Effector CD4-positive, alpha-beta T cell (primary cell): ENCODE data around the gene TSPAN3.

Experiments
- DNase-seq: peaks from one replicate; pipeline ENCODE4 v3.0.0-alpha.2; 2020

The TSPAN3 gene

DNA sequence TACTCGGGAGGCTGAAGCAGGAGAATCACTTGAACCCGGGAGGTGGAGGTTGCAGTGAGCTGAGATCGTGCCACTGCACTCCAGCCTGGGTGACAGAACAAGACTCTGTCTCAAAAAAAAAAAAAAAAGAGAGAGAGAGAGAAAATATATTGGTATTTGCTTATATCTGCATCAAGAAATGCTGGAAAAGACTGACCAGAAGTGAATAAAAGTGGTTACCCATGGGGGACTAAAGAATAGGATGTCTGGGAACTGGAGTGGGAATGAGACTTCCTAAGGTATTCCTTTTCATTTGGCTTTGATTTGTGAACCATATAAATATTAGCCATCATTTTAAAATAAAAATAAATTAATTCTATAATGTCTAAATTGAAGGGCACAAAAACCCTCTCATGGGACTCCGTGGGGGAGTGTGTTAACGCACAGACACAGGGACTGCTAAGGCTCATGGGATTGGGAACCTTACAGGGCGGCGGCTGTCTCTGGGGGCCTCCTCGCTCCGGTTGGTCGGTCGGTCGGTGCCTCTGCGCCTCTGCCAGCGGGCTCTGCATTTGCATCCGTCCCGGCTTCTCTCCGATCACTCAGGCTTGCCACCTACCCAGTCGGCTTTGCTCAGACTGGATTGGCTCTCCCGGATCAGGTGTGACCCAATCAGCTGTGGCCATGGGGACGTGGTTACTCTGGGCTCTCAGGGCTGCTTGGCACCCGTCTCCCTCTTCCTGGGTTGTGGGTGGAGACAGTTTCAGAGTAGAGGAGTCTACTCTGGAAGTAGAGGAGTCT, 12.7 kb upstream of the TSPAN3 start:
- peak; percentile 28 for DNase-seq

DNA sequence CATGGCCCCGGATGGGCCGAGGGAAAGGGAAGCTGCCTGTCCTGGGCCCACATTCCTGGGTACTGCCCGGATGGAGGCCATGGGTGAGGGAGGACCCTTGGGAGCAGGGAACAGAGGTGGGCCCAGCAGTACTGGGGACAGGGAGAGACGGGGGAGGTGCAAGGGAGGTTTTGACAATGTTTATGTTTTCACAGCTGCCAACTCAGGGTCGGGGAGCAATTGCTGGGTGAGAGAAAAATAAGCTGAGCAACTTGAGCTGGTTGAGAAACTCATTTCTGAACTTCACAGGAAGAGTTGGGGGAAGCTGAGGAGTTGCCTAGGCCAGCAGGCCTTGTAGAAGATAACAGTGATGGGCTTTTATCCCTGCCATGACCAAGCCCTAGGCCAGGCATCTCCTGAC, 11.1 kb upstream of the TSPAN3 start:
- DNase-seq: no peak

DNA sequence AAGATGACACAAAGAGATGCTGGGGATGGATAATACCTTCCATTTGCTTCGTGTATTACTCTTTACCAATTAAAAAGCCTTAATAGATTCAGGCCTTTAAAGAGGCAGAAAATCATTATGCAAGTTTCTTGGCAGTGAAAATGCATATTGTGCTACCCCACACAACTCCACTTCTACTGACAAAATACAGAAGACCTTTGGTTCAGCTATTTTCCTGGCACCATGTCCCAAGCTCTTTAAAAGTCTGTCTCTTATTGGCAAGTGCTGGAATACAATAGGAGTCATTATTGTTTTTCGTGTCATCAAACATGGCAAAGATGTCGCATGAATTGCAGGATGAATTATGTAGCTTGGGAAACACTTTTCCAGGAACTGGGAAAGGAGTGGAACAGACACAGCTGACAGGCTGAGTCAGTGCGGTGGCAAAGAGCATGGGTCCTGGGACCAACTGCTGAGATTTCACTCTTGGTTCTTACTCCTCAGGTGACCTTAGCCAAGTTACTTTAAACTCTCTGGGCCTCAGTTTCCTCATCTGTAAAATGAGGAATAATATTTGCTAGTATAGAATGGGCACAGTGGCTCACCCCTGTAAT, 5.5 kb upstream of the TSPAN3 start:
- DNase-seq: no peak

DNA sequence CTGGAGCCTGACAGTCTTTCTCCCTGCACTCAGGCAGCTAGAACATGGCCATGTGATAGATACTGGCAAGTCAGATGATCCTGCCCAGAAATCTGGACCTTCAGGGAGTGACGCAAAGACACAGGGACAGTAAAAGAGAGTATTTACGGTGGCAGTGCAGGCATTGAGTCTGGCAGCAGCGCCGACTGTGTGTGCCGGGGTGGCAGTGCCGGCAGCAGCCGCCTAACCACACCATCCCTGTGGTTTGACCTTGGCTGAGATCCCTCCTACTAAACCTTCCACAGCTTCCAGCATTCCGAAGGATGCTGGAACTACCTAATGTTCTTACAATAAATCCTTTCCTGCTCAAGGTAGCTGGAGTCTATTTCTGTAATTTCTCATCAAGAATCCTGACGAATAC, 4.6 kb upstream of the TSPAN3 start:
- no peak for DNase-seq

DNA sequence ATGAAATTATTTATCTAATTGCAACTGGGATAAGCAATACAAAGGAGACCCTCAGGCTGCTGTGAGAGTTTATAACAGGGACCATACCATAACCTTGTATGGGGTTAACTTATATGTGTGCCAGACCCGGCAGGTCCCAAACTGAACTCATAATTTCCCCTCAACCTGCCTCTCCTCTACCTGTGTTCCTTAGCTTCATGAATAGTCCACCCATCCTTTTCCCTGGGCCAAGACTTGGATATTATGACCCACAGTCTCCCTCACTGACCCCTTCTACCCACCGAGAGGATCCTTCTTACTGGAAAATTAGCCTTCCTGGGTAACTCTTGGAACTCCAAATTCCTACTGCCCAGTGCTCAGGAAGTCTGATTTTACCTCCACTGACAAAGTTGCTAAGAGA, 3.4 kb upstream of the TSPAN3 start:
- DNase-seq: no peak

DNA sequence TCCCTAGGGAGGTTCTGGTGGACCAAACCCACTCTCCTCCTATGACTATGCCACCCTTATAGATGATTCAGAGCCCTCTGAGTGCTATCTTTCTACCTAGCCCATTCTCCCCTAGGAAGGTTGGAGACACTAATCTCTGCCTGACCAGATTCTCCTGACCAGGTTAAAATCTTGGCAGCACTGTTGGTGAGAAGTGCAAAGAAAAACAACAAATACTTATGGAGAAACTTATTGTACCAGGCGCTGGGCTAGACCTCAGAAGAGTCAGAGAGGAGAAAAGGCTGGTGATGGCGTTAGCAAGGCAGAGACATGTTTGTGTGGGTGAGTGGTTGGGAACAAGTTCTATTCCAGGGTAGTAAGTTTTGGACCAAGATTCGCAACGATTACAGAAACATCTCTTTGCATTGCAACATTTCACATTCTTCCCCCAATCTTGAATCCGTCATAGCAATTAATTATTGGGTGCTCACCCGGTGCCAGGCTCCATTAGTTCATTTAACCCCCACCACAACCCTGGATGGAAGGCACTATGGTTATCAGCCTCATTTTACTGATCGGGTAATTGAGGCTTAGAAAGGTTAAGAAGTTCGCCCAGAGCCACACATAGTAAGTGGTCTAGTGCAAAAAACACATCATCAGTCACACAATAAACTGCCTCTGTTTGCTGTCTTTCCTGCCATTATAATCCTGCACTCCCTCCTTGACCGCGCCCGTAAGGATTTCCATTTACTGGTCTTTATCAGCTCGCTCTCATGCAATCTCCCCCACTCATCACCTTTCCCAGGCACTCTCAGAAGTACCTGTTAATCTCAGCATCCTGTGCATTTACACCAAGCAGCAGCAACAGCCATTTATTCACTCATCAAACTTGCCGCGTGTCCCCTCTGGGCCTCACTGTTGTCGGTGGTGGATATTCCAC, 655 bp upstream of the TSPAN3 start:
- DNase-seq: no peak

DNA sequence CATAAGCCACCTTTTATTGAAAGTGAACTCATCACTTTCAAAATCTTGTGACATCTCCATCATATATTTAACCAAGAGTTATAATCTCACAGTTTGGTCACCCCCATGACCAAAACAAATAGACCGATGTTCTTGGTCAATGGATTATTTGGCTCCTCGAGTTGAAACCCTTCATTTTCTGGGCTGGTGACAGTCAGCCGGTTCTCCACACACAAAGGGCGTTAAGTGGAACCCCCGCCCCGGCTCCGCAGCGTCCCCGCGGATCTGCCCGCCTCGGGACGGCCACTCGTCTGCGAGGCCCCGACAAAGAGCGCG, 772 bp downstream of the TSPAN3 start:
- DNase-seq: no peak

DNA sequence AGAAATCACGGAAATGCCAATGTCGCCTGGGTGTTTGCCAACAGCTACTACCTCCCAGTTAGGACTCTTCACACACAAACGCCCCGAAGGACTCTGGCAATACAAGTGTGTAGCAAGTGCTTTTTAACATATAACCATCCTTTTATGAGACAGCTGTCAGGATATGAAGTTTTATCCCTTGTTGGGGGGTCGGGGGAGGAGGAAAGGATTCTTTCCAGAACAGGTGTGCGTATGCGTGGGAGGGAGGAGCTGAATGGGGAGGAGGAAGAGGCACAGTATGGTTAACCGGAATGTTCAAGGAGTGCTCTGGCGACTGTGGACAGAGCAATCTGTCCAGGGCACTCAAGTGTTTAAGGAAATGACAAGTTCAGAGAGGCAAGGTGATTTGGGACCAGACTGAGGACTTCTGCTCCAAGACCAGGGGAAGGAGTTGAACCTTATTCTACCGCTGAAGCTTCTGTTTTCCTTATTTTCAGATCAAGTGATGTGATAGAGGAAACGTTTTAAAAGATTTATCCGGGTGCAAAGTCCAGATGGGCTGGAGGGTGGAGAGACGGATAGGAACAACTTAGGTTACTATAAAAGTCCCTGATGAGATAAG, 1.3 kb downstream of the TSPAN3 start:
- DNase-seq: no peak

DNA sequence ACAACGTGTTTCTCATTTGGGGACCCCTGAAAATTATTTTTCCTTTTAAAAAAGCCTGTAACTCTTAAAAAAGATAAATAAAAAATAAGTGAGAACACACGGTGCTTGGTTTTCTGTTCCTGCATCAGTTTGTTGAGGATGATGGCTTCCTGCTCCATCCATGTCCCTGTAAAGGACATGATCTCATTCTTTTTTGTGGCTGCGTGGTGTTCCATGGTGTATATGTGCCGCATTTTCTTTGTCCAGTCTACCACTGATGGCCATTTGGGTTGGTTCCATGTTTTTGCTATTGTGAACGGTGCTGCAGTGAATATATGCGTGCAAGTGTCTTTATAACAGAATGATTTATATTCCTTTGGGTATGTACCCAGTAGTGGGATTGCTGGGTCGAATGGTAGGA, 2.3 kb downstream of the TSPAN3 start:
- no peak for DNase-seq

DNA sequence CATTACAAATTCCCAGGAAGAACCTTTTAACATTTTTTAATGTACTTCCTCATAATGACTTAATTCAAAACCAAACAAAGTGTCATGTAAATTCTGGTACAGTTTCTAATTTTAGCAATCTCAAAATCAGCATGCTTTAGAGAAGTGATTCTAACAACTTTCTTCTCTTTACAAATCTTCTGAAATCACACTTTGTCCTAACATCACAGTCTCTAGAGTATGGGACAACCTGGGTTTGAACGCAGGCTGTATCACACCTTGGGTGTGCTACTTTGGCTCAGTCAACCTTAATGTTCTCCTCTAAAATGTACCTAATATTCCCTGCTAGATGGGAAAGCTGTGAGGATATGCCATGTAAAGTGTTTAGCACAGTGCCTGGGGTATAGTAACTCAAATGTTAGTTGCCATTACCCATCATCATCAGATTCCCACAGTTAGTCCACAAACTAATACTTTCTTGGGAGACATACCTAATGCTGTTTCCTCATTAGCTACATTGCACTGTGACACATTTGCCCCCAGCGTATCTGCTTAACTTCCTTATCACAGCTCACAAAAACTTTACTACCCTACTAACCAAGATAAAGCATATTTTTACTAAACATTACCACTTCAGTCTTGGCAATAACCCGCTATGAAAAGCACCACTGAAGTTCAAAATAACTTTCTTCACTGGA, 3.1 kb downstream of the TSPAN3 start:
- DNase-seq: no peak

DNA sequence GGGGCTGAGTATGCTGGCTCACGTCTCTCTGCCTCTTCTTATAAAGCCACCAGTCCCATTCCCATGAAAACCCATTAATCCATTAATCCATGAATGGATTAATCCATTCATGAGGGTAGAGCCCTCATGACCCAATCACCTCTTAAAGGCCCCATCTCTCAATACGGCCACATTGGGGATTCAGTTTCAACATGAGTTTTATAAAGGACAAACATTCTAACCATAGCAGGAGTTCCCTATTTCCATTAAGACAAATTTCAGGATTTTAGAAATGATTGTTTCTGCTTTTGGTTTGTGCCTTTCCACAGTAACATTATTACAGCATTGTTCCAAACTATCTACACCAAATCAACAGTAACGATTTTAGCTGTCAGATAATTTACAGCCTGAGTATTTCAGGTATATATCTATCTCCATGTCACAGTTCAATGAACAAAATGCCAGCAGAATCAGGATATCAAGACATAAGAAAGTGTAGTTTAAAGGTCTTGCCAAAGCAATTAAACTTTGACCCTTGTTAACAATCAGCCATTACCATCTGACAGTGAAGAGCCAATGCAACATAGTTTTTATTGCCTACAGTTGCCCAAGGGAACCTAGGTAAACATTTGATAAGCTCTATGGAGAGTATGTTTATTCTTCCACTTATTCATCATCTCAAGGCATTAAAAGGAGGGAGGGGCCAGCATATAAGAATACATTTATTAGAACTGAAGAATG, 3.8 kb downstream of the TSPAN3 start:
- no peak for DNase-seq

DNA sequence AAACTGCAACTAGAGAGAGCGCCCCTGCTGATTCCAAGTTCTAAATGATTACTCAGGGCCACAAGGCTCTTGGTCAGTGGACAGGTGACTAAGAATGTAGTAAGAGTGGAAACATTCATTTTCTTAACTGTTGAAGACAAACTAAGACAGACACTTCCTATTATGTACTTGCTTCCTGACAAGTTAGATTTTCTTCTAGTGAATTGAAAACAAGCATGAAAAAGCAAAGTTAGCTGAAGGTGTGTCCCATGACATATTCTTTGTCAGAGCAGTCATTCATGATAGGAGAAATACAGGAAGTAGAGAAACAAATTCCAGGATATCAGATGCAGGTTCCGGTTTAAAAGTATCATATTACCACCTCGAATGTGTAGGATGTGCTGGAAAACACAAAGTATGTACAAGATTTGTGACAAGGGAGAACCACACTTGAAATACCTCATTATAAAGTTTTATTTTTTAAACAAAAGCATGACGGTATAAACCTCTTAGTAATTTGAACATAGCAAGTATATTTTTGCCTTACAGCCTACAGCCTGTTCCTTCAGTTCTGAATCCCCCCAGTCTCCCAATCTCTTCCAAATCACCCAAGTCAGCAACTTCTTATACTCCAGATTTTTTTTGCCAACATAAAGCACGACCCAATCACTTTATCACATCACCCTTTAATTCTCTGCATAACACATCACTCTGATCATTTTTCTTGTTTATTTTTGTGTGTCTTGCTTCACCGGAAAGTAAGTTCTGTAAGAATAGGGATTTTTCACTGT, 6.2 kb downstream of the TSPAN3 start:
- DNase-seq: no peak

DNA sequence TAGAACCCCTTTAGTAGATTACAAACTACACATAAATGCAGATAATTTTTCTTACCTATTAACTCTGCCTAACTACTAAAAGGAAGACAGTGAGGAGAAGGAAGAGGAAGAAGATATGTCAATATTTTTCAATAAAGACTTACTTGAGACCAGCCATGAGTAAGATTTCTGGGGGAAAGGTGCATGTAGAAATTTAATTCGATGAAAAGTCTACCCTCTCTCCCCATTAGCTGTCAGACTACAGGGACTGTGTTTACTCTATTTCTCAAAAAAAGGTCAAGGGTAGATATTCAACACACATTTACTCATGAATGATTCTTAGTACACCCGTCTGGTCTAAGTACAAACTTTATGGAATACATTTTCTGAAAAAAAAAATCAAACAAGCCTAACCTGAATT, 6.8 kb downstream of the TSPAN3 start:
- DNase-seq: no peak

DNA sequence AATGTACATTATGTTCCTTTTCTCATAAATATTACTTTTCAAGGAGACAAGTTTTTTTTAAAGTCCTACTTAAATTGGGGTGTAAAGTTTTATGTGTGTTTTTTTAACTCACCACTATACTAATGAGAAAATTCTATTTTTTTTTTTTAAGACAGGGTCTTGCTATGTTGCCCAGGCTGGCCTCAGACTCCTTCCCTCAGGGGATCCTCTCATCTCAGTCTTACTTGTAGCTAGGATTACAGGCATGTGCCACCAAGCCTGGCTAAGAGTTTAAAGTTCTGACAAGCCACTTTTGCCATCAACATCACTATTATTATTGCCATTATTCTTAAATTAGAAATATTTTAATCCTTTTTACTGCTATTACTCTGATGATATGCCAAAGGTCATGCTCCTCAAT, 7.7 kb downstream of the TSPAN3 start:
- DNase-seq: no peak

DNA sequence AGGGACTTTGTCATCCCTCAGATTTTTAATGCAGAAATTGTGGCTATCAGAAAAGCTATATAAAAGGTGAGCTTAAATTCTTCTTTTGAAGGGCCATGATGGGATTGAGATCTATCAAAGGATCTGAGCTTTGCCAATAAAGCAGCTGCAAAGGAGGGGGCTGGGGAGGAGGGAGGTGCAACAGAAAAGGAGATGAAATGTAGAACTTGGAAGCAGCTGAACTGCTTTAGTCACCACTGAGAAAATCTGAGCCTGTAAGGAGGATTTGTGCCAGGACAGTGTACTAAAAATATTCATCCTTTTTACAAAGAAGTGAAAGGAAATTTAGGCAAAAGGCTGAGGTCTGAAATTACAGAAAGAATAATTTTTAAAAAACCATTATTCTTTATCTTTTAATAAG, 10.4 kb downstream of the TSPAN3 start:
- DNase-seq: no peak

DNA sequence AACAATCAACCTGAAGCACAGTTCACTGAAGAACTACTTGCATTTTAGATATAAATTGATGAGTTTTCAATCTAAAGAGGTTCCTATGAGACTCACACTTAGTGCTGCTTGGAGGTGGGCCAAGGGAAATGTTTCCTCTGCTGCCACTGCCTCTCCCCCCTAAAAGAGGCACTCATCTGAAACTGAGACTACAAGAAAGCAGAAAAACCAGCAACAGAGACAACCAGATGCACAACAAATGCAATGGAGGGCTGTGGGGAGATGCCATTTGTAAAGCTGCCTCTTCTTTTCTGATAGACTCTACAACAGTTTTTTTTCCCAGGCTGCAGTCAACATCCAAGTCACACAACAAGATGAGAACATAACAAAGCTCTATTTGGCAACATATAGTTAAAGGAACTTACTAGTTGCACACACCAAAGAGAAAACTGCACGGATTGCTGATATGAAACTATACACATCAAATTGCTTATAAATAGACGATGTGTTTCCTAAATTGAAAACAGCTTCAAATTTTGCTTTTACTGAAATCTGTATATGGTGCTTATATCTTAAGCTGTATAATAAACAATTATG, 11.0 kb downstream of the TSPAN3 start:
- DNase-seq: no peak

DNA sequence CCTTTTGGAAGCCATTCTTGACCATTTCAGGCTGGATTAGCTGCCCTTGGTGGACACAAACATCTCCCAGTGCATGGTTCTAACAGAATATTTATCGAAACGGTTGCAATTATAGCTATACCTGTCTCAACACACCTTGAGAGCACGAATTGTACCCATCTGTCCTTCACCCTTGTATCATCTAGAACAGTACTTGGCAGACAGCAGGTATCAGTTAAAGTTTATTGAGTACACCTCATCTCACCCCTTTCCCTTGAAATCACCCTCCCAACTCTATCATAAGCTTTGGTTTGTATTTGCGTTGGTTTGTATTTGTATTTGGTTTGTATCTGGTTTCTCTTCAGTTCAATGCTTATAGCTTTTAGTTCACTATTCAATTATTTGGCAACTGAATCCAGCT, 12.4 kb downstream of the TSPAN3 start:
- DNase-seq: no peak

DNA sequence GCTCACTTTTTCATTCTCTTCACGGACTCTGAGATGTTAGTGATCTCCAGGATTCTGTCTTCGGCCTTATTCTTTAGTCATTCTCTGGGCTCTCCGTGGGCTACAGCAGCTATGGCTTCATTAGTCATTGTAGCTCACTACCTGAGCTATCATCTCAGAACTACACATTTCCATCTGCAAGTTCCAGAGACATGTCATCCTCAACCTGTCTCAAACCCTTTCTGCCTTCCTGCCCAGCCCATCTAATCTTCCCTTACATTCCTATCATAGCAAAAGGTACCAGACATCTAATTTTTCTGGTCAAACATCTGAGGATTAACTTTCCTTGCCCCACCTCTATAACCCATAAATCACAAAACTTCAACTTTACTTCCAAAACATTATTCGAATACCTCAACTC, 13.2 kb downstream of the TSPAN3 start:
- no peak for DNase-seq

DNA sequence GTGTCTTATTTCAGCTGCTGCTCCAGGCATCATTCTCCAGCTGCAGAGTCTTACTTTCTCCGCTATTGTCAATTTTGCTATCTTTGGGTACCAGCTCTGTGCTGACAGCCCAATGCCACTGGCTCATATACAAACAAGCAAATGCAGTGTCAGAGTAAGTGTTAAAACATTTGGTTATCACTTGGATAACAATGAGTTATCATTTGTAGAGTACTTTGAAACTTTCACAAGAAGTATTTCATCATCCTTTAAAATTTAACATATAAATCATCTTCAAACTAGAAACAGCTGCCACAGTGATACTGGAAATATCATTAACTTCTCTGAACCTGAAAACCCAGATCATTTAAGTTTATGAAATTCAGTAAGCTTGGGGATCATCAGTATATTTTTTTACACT, 13.8 kb downstream of the TSPAN3 start:
- DNase-seq: no peak

DNA sequence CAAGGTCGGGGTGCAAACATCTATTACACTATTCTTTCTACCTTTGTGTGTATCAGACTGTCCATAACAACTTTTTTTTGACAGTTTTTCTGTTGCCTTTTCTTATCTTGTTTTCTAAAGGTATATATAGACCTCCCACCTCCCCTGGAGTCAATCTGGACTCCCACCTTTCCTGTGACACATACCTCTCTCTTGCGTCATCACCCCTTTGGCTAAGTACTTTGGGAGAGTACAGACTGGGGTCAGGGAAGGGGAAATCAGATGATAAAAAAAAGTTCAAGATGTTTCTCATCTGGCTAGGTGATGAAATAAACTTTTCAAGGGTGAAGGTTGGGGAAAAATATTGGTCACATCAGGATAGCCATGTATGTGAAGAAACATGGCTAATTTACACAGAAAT, 17.2 kb downstream of the TSPAN3 start:
- DNase-seq: no peak

DNA sequence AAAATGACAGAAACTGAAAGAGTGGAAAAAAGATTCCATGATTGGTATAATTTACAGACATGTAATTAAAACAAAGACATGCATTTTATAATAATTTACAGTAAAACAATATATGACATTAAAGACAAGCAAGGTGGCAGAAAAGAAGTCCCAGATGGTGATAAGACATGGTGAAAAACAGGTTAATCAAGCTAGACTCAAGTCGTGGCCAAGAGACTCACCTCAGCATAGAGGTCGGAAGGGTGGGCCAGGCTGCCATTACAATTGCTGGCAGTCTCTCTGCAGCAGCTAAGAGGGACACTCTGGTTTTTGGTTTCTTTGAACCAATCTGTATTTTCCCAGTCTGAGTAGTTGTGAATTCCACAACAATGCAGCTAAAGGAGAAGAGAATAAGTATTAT, 18.4 kb downstream of the TSPAN3 start:
- no peak for DNase-seq
